ENCODE data around the gene MAG. TPM values are rescaled to one million over a fixed set of nuclear protein-coding genes. Genes with fewer than 3 reads are reported as not detected.

Gene MAG
- total RNA-seq, 2 experiments from 2014 or later: not detected

- Histone ChIP-seq H3K4me3 (ENCODE audit: low read length) (no peak overlapping the region), H3K27ac (ENCODE audit: low read depth in 1 of 2, low read length in 2 of 2) (no peak overlapping the region), H3K4me1 (ENCODE audit: insufficient read depth, low read length) (no peaks in the 10 kb centered on the region), H3K36me3 (ENCODE audit: insufficient read depth, low read length) (no peaks in the 10 kb centered on the region), H3K9me3 (ENCODE audit: control insufficient read depth in 1 of 2, insufficient read depth in 1 of 2, low read length in 2 of 2) (no peaks in the 10 kb centered on the region), H3K27me3 (ENCODE audit: control insufficient read depth in 1 of 2, insufficient read depth in 2 of 2, low read length in 2 of 2) (no peaks in the 10 kb centered on the region)
- Mint-ChIP-seq H3K36me3 (ENCODE audit: low read depth) (no peaks in the 10 kb centered on the region), H3K4me3 (no peak overlapping the region), H3K4me1 (ENCODE audit: low read depth) (no peaks in the 10 kb centered on the region), H3K27me3 (no peaks in the 10 kb centered on the region), H3K9me3 (no peaks in the 10 kb centered on the region), H3K27ac (no peak overlapping the region)
- no peak for DNase-seq
- intact Hi-C loops (cut with DNase I, micrococcal nuclease): no loop called here
- ChIA-PET CTCF (no interaction called here), POLR2A (no interaction called here)
- no peak for TF ChIP-seq CTCF (IDR thresholded peaks at IDR 0.05)
- ATAC-seq (ENCODE audit: poor library complexity): no peak
These were observed 13.2 kb downstream of the MAG start for GRCh38 chr19:35305181-35305580.

GRCh38 chr19:35306473-35307246, 14.7 kb downstream of the MAG start:
- DNase-seq (no peak), ATAC-seq (ENCODE audit: poor library complexity) (no peak)
- no peak overlapping the region for H3K27ac ChIP-seq (ENCODE audit: low read depth in 1 of 2, low read length in 2 of 2)
- intact Hi-C loops (cut with DNase I, micrococcal nuclease): no loop called here
- ChIA-PET POLR2A (no interaction called here), CTCF (interaction anchor here (0.6 kb wide), 1 partner anchor 142 kb away, joined by 4 read pairs; no protein-coding TSS in a partner anchor)
- no peaks in the 10 kb centered on the region for H3K9me3 ChIP-seq (ENCODE audit: control insufficient read depth in 1 of 2, insufficient read depth in 1 of 2, low read length in 2 of 2)
- H3K36me3 Mint-ChIP-seq (ENCODE audit: low read depth): no peaks in the 10 kb centered on the region
- H3K27me3 Mint-ChIP-seq: no peaks in the 10 kb centered on the region
- H3K36me3 ChIP-seq (ENCODE audit: insufficient read depth, low read length): no peaks in the 10 kb centered on the region
- H3K4me1 ChIP-seq (ENCODE audit: insufficient read depth, low read length): no peaks in the 10 kb centered on the region
- H3K4me3 ChIP-seq (ENCODE audit: low read length): no peak overlapping the region
- no peaks in the 10 kb centered on the region for H3K27me3 ChIP-seq (ENCODE audit: control insufficient read depth in 1 of 2, insufficient read depth in 2 of 2, low read length in 2 of 2)
- no peak overlapping the region for H3K27ac Mint-ChIP-seq
- no peaks in the 10 kb centered on the region for H3K9me3 Mint-ChIP-seq
- H3K4me3 Mint-ChIP-seq: no peak overlapping the region
- no peak for TF ChIP-seq CTCF (IDR thresholded peaks at IDR 0.05)
- H3K4me1 Mint-ChIP-seq (ENCODE audit: low read depth): no peaks in the 10 kb centered on the region

GRCh38 chr19:35307931-35308330, 16.0 kb downstream of the MAG start:
- Mint-ChIP-seq H3K36me3 (ENCODE audit: low read depth) (no peaks in the 10 kb centered on the region), H3K27me3 (no peaks in the 10 kb centered on the region), H3K9me3 (no peaks in the 10 kb centered on the region), H3K4me1 (ENCODE audit: low read depth) (no peaks in the 10 kb centered on the region), H3K27ac (no peak overlapping the region), H3K4me3 (no peak overlapping the region)
- H3K4me3 ChIP-seq (ENCODE audit: low read length): no peak overlapping the region
- no peak for TF ChIP-seq CTCF (IDR thresholded peaks at IDR 0.05)
- no peaks in the 10 kb centered on the region for H3K4me1 ChIP-seq (ENCODE audit: insufficient read depth, low read length)
- intact Hi-C loops (cut with DNase I, micrococcal nuclease): no loop called here
- ChIA-PET CTCF (no interaction called here), POLR2A (no interaction called here)
- no peaks in the 10 kb centered on the region for H3K9me3 ChIP-seq (ENCODE audit: control insufficient read depth in 1 of 2, insufficient read depth in 1 of 2, low read length in 2 of 2)
- no peak overlapping the region for H3K27ac ChIP-seq (ENCODE audit: low read depth in 1 of 2, low read length in 2 of 2)
- H3K27me3 ChIP-seq (ENCODE audit: control insufficient read depth in 1 of 2, insufficient read depth in 2 of 2, low read length in 2 of 2): no peaks in the 10 kb centered on the region
- H3K36me3 ChIP-seq (ENCODE audit: insufficient read depth, low read length): no peaks in the 10 kb centered on the region
- ATAC-seq (ENCODE audit: poor library complexity): no peak
- no peak for DNase-seq

Measured in CD4-positive, alpha-beta T cell (primary cell).